ENCODE data around the gene NPAS3. TPM values are rescaled to one million over a fixed set of nuclear protein-coding genes. Genes with fewer than 3 reads are reported as not detected.

NPAS3 gene
- total RNA-seq, 2 experiments from 2014 or later, result not detected

DNA sequence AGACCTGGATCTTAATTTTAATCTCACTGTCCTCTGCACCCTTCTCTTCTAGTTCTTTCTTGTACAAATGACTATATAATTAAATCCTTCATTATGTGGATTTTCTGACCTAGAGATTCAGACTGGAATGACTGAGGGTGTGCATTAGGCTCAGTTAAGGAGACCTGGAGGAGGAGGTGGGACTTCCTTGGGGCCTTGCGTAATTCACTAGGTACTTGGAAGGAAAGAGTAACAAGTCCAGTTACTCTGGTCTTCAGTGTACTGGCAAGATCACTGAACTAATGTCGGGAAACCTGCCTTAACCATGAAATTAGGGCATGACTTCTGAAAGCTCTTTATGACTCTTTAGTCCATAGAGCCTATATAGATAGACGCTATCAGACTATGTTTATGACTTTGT is 570.8 kb downstream of the NPAS3 start:
- H3K4me3 Mint-ChIP-seq, result no peak overlapping the region
- no peak overlapping the region for H3K27ac Mint-ChIP-seq
- no peaks in the 10 kb centered on the region for H3K27me3 Mint-ChIP-seq (ENCODE audit: low read depth)
- H3K4me1 Mint-ChIP-seq (ENCODE audit: low read depth), result no peaks in the 10 kb centered on the region
- no peak for DNase-seq
- intact Hi-C loops (cut with micrococcal nuclease), result no loop called here
- CTCF ChIA-PET, result no interaction called here
- H3K36me3 Mint-ChIP-seq (ENCODE audit: low read depth), result no peaks in the 10 kb centered on the region
- peaks cover 1% of the 10 kb centered on the region for H3K9me3 Mint-ChIP-seq

DNA sequence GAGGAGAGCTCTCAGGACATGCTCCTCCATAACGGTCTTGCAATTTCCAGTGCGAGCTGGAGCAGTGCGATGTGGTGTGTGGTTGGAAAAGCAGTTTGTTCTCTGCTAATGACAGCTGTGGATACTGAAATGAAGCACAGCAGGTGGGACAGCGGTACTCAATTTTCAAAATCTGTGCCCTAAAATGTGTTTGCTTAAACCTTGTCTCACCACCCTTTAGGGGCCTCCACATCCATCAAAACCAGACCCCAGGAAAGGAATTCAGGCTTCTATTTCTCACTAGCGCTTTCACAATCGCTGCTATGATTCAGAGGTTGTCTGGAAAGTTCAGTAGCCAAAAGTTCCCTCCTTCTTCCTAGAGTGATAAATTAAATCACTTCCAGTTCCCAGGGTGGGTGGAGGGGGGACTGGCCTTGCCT is 571.4 kb downstream of the NPAS3 start:
- DNase-seq, result no peak
- Mint-ChIP-seq H3K4me1 (ENCODE audit: low read depth) (no peaks in the 10 kb centered on the region), H3K4me3 (no peak overlapping the region), H3K27ac (no peak overlapping the region), H3K36me3 (ENCODE audit: low read depth) (no peaks in the 10 kb centered on the region), H3K9me3 (peaks cover 1% of the 10 kb centered on the region), H3K27me3 (ENCODE audit: low read depth) (no peaks in the 10 kb centered on the region)
- CTCF ChIA-PET, result no interaction called here
- intact Hi-C loops (cut with micrococcal nuclease), result no loop called here

DNA sequence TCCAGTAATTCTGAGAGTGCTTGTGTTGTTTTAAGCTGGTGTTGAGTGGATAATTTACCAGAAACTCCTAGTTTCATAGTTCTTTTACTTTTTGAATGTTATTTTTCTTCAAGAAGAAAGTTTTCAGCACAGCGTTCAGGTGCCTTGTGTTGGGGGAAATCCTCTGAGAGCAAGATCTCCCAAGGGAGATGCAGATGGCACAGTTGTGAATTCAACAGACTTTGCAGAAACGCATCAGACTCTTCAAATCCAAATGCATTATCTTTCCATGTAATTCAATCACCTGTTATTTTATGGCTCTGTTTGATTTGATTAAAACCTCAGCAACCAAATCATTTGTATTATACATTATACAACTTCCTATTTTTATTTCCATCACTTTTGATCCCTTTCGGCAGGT is 572.3 kb downstream of the NPAS3 start:
- H3K4me1 Mint-ChIP-seq (ENCODE audit: low read depth), result no peaks in the 10 kb centered on the region
- no peak overlapping the region for H3K4me3 Mint-ChIP-seq
- no peak overlapping the region for H3K27ac Mint-ChIP-seq
- H3K9me3 Mint-ChIP-seq, result peaks cover 1% of the 10 kb centered on the region
- no peaks in the 10 kb centered on the region for H3K27me3 Mint-ChIP-seq (ENCODE audit: low read depth)
- intact Hi-C loops (cut with micrococcal nuclease), result no loop called here
- H3K36me3 Mint-ChIP-seq (ENCODE audit: low read depth), result no peaks in the 10 kb centered on the region
- CTCF ChIA-PET, result no interaction called here
- DNase-seq, result no peak

DNA sequence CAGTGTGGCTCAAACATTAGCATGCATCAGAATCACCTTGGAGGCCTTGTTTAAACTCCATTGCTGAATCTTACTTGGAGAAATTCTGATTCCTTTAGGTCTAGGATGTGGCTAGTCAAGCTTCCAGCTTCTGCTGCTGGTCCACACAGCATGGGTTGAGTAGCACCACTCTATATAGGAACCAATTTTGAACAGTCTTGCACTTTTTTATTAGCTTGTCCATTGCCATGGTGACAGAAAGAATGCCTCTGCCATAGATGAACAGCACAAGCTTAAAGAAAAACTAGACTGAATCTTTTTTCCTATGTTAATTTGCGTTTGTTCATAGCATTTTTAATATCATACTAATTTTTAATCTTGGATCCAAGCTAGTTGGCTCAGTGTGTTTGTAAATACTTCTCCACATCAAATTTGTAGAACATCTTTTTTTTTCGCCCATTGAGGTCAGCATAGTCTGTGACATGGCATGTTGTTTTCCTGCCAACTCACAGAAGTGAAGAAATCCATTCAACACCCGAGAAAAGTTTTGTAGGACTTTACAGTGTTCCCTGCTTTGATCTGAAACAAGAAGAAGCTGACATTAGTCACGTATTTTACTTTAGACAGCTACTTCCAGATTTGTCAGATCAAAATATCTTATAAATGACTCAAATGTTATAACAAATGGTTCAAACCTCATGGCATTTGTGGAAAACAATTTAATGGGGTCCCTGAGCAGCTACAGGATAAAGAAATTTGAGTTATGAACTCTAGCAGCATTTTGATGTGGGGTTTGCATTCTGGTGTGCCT is 573.4 kb downstream of the NPAS3 start:
- H3K36me3 Mint-ChIP-seq (ENCODE audit: low read depth), result no peaks in the 10 kb centered on the region
- no peaks in the 10 kb centered on the region for H3K27me3 Mint-ChIP-seq (ENCODE audit: low read depth)
- H3K4me1 Mint-ChIP-seq (ENCODE audit: low read depth), result no peaks in the 10 kb centered on the region
- no peak overlapping the region for H3K27ac Mint-ChIP-seq
- peaks cover 1% of the 10 kb centered on the region for H3K9me3 Mint-ChIP-seq
- intact Hi-C loops (cut with micrococcal nuclease), result no loop called here
- H3K4me3 Mint-ChIP-seq, result no peak overlapping the region
- DNase-seq, result no peak
- CTCF ChIA-PET, result interaction anchor here (0.6 kb wide), 2 partner anchors 56 to 395 kb away, joined by 3 to 4 read pairs; no protein-coding TSS in a partner anchor

DNA sequence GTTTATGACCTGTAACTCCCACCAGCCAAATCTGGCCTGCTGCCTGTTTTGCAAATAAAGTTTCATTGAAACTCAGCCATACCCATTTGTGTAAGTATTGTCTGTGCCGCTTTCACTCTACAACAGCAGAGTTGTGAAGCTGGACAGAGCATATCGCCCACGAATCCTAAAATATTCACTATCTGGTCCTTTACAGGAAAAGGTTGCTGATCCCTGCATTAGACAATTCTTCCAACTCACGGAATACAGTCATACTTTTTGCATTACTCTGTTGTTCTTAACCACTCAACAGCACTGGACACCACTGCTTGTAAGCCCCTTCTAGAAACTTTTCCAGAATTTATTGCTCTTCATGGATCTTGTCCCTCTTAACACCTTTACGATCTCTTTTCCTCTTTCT is 576.8 kb downstream of the NPAS3 start:
- H3K36me3 Mint-ChIP-seq (ENCODE audit: low read depth), result no peaks in the 10 kb centered on the region
- intact Hi-C loops (cut with micrococcal nuclease), result no loop called here
- H3K4me3 Mint-ChIP-seq, result no peak overlapping the region
- H3K27me3 Mint-ChIP-seq (ENCODE audit: low read depth), result no peaks in the 10 kb centered on the region
- CTCF ChIA-PET, result no interaction called here
- DNase-seq, result no peak
- H3K27ac Mint-ChIP-seq, result no peak overlapping the region
- no peaks in the 10 kb centered on the region for H3K4me1 Mint-ChIP-seq (ENCODE audit: low read depth)
- H3K9me3 Mint-ChIP-seq, result no peaks in the 10 kb centered on the region

DNA sequence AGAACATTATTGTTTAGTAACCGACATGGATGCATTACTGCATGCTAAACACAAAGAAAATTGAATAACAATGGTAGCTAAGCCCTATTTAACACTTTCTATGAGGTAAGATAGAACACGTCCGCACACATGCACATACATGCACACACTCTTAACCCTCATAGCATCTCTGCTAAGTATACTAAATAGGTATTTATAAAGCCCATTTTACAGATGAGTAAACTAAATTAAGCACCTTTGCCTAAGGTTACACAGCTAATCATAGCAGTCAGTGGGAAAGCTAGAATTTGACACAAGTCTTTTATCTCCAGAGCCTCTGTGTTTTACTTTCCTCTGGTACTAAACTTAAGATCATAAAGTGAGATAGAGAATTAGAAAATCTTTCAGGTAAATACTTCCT is 577.2 kb downstream of the NPAS3 start:
- Mint-ChIP-seq H3K4me3 (no peak overlapping the region), H3K27me3 (ENCODE audit: low read depth) (no peaks in the 10 kb centered on the region), H3K4me1 (ENCODE audit: low read depth) (no peaks in the 10 kb centered on the region), H3K9me3 (no peaks in the 10 kb centered on the region), H3K27ac (no peak overlapping the region), H3K36me3 (ENCODE audit: low read depth) (no peaks in the 10 kb centered on the region)
- CTCF ChIA-PET, result no interaction called here
- DNase-seq, result no peak
- intact Hi-C loops (cut with micrococcal nuclease), result no loop called here

DNA sequence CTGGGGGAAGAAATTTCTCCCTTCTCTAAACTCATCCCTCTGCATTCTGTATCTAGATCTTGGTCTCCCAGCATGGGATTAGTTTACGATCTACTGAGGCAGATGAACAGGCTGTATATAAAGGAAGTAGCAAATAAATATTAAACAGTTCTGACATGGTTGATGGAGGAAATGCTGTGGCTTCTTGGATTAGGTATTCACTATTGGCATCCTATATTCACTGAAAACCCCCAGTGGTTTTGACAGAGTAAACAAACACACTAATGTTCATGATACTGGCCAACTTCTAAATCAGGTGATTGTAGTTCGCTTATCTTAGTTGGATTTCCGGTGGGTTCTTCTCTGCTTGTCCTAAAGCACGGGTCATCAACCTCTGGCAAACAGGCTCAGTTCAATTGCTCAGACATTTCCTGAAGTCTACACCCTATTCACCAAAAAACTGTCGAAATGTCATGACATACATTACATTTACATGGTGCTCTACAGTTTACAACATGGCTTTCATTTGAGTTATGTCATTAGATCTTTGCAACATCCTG is 578.3 kb downstream of the NPAS3 start:
- CTCF ChIA-PET, result no interaction called here
- no peaks in the 10 kb centered on the region for H3K9me3 Mint-ChIP-seq
- H3K27ac Mint-ChIP-seq, result no peak overlapping the region
- H3K27me3 Mint-ChIP-seq (ENCODE audit: low read depth), result no peaks in the 10 kb centered on the region
- DNase-seq, result no peak
- intact Hi-C loops (cut with micrococcal nuclease), result no loop called here
- no peaks in the 10 kb centered on the region for H3K4me1 Mint-ChIP-seq (ENCODE audit: low read depth)
- H3K36me3 Mint-ChIP-seq (ENCODE audit: low read depth), result no peaks in the 10 kb centered on the region
- H3K4me3 Mint-ChIP-seq, result no peak overlapping the region

DNA sequence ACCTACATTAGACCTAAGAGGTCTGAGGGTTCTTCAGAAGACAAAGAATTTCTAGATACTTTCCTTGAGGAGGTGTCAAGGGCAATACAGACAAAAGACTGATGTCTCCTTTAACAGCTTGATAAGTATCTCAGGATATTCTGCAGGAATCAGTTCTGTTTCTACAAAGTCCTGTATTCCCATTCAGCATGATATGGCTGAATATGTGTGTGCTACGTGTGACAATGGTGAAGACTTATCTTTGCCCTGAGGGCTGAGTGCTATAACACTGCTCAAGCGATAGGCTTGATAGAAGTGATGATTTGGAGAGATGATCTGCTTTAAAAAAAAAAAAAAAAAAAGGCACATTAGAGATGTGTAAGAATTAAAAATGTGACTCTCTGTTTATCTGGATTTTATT is 582.5 kb downstream of the NPAS3 start:
- Mint-ChIP-seq H3K4me1 (ENCODE audit: low read depth) (no peaks in the 10 kb centered on the region), H3K9me3 (no peaks in the 10 kb centered on the region), H3K27ac (no peak overlapping the region), H3K27me3 (ENCODE audit: low read depth) (no peaks in the 10 kb centered on the region), H3K4me3 (no peak overlapping the region), H3K36me3 (ENCODE audit: low read depth) (no peaks in the 10 kb centered on the region)
- no peak for DNase-seq
- intact Hi-C loops (cut with micrococcal nuclease), result no loop called here
- CTCF ChIA-PET, result no interaction called here

DNA sequence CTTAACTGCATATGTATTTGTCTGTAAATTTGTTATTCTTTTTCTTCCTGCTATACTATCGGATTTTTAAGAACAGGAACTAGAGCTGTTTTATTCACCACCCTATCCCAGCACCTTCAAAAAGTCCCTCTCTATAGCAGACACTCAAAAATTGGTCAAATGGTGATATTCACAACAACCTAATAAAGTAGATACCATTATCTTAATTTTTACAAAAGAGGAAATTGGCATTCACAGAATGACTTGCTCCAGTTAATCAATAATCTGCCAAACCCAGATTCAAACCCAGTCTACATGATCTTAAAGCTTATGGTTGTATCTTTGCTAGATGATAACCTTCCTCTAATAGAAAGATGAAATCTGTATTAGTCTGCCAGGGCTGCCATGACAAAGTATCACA is 585.6 kb downstream of the NPAS3 start:
- H3K4me3 Mint-ChIP-seq, result no peak overlapping the region
- H3K27me3 Mint-ChIP-seq (ENCODE audit: low read depth), result no peaks in the 10 kb centered on the region
- CTCF ChIA-PET, result no interaction called here
- intact Hi-C loops (cut with micrococcal nuclease), result no loop called here
- no peaks in the 10 kb centered on the region for H3K9me3 Mint-ChIP-seq
- no peak for DNase-seq
- no peaks in the 10 kb centered on the region for H3K36me3 Mint-ChIP-seq (ENCODE audit: low read depth)
- H3K4me1 Mint-ChIP-seq (ENCODE audit: low read depth), result no peaks in the 10 kb centered on the region
- H3K27ac Mint-ChIP-seq, result no peak overlapping the region

DNA sequence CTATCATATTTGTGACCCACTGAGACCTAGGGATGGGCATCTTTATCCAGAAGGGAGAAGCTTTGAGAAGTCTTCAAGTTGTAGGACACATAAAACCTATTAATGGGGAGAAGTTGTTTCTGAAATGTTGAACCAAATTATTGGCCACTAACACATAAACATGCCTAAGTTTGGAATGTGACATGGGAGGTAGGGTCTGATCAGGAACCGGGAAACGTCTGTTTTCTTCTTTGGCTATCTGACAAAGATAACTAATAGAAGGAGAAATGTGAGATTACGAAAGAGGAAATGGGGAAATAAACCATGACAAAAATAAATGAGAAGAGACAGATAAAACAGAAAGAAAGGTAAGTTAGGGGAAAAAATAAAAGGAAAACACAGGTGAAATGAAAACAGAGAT is 586.9 kb downstream of the NPAS3 start:
- Mint-ChIP-seq H3K27me3 (ENCODE audit: low read depth) (no peaks in the 10 kb centered on the region), H3K36me3 (ENCODE audit: low read depth) (no peaks in the 10 kb centered on the region), H3K9me3 (no peaks in the 10 kb centered on the region), H3K27ac (no peak overlapping the region), H3K4me1 (ENCODE audit: low read depth) (no peaks in the 10 kb centered on the region), H3K4me3 (no peak overlapping the region)
- no peak for DNase-seq
- intact Hi-C loops (cut with micrococcal nuclease), result no loop called here
- CTCF ChIA-PET, result no interaction called here

DNA sequence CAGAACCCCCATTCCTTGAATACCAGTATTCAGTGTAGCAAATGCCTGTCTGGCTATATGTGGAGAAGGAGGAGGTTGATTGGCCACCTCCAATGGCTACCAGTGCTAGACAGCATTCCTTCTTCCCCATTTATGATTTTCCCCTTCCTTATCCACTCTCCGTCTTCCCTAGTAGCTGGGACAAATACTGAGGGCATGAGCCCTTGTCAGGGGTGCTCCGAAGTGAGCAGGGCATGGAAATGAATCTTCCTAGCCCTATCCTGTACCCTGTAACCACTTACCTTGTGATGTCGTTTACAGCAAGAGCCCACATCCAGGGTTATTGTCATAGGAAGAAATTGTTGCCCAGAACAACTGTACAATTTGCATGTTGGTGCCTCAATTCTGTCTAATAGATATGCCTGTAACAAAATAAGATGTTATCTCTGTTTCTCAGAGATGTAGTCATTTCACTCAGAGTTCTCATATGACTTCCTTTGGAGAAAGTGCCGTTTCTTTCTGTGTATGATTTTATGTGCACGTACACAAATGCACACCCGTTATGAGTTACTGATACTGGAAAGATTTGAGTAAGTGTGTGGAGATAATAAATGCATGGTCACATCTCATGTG is 588.5 kb downstream of the NPAS3 start:
- Mint-ChIP-seq H3K27me3 (ENCODE audit: low read depth) (no peaks in the 10 kb centered on the region), H3K27ac (no peak overlapping the region), H3K4me3 (no peak overlapping the region), H3K9me3 (no peaks in the 10 kb centered on the region), H3K4me1 (ENCODE audit: low read depth) (no peaks in the 10 kb centered on the region), H3K36me3 (ENCODE audit: low read depth) (no peaks in the 10 kb centered on the region)
- CTCF ChIA-PET, result no interaction called here
- intact Hi-C loops (cut with micrococcal nuclease), result no loop called here
- DNase-seq, result no peak

DNA sequence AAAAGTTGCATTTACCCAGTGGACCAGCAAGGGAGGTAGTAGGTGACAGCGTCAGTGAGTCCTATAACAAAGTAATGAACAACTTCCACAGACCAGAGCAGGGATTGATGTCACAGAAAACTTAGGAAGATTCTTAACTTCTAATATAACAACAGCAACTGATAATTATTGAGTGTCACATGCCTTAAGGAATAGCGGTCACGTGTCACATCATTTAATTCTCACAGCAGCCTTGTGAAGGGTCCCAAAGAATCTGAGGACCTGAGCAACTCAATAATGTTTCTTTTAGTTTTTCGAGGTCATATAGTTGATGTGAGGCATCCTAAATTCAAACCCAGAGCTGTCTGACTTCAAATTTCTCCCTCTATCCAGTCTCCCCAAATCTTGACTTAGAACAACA is 590.0 kb downstream of the NPAS3 start:
- H3K4me3 Mint-ChIP-seq, result no peak overlapping the region
- intact Hi-C loops (cut with micrococcal nuclease), result no loop called here
- H3K9me3 Mint-ChIP-seq, result no peaks in the 10 kb centered on the region
- no peak for DNase-seq
- H3K27me3 Mint-ChIP-seq (ENCODE audit: low read depth), result no peaks in the 10 kb centered on the region
- no peaks in the 10 kb centered on the region for H3K36me3 Mint-ChIP-seq (ENCODE audit: low read depth)
- H3K4me1 Mint-ChIP-seq (ENCODE audit: low read depth), result no peaks in the 10 kb centered on the region
- CTCF ChIA-PET, result no interaction called here
- H3K27ac Mint-ChIP-seq, result no peak overlapping the region

Measured in activated naive CD4-positive, alpha-beta T cell treated with anti-CD3 and anti-CD28 coated beads for 36 hours (primary cell).